Progenitor cell of endocrine pancreas (in vitro differentiated cells): ENCODE measurements around the gene SERHL2. TPM values are rescaled to one million over a fixed set of nuclear protein-coding genes. Genes with fewer than 3 reads are reported as not detected.

Experiments used
- DNase-seq: peaks from one replicate; pipeline ENCODE4 v3.0.0; 2021; ENCODE audit warnings: low spot score; ENCODE audit not compliant: unreplicated experiment
- H3K27ac Mint-ChIP-seq: 2 replicates; pipeline ENCODE4 v1.8.0; 2021; ENCODE audit warnings: mild to moderate bottlenecking, moderate library complexity, mixed read lengths
- H3K27me3 Mint-ChIP-seq: 2 replicates; pipeline ENCODE4 v1.8.0; 2021; ENCODE audit warnings: mixed read lengths
- H3K36me3 Mint-ChIP-seq: 2 replicates; pipeline ENCODE4 v1.8.0; 2022; ENCODE audit warnings: mixed read lengths; ENCODE audit not compliant: insufficient read depth
- H3K4me1 Mint-ChIP-seq: 2 replicates; pipeline ENCODE4 v1.8.0; 2021; ENCODE audit warnings: low read depth, mixed read lengths
- H3K4me3 Mint-ChIP-seq: 2 replicates; pipeline ENCODE4 v1.8.0; 2021; ENCODE audit warnings: low read depth, mild to moderate bottlenecking, moderate library complexity, mixed read lengths
- H3K9me3 Mint-ChIP-seq: 2 replicates; pipeline ENCODE4 v1.8.0; 2021; ENCODE audit warnings: low read depth, mixed read lengths
- total RNA-seq: library from RNA; stranded (reverse); gene quantifications from 2 replicates; pipeline ENCODE4 v1.2.1, GENCODE V29; 2021
- TF ChIP-seq, protein P1 (sequence below): fragments of 200-600 bp; sonication (generic); IDR thresholded peaks from one replicate; pipeline ENCODE4 v1.5.0; 2021; ENCODE audit warnings: antibody characterized with exemption, mild to moderate bottlenecking; ENCODE audit not compliant: unreplicated experiment

Gene SERHL2
- total RNA-seq, 1 donor from 2014 or later: 0.69 TPM

DNA sequence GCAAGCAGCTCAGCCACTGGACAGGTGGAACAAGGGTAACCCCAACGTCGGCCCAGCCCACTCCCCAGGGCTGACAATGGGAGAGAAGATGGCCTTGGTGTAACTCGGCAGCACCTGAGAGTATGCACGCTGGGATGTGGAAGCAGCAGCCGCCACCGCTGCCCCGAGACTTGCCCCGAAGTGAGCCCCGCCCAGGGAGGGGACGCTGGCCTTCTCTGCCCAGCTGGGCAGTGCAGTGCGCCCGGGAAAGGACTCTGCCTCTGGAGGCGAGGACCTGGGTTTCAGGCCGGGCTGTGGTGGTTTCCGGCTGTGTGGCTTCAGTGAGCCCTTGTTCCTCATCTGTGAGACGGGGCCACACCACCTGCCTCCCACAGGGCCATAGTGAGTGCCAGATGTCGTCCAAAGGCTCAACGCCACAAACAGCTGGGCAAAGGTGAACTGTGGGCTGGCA is 69.6 kb downstream of the SERHL2 start:
- no peak for DNase-seq
- TF ChIP-seq, protein P1, sequence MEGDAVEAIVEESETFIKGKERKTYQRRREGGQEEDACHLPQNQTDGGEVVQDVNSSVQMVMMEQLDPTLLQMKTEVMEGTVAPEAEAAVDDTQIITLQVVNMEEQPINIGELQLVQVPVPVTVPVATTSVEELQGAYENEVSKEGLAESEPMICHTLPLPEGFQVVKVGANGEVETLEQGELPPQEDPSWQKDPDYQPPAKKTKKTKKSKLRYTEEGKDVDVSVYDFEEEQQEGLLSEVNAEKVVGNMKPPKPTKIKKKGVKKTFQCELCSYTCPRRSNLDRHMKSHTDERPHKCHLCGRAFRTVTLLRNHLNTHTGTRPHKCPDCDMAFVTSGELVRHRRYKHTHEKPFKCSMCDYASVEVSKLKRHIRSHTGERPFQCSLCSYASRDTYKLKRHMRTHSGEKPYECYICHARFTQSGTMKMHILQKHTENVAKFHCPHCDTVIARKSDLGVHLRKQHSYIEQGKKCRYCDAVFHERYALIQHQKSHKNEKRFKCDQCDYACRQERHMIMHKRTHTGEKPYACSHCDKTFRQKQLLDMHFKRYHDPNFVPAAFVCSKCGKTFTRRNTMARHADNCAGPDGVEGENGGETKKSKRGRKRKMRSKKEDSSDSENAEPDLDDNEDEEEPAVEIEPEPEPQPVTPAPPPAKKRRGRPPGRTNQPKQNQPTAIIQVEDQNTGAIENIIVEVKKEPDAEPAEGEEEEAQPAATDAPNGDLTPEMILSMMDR: no peak
- Mint-ChIP-seq H3K4me3 (no peak overlapping the region), H3K27ac (no peak overlapping the region), H3K9me3 (no peaks in the 10 kb centered on the region), H3K36me3 (peaks cover 6% of the 10 kb centered on the region), H3K4me1 (no peaks in the 10 kb centered on the region), H3K27me3 (no peaks in the 10 kb centered on the region)

Other genes starting within 250 kb of the SERHL2 start
- gene NFAM1, start 121.6 kb upstream of the SERHL2 start, total RNA-seq: 0.31 and 0.69 TPM in 2 replicates
- 58.3 and 59.1 TPM in 2 replicates for gene RRP7A, start 34.2 kb upstream of the SERHL2 start, total RNA-seq
- gene POLDIP3, start 60.9 kb downstream of the SERHL2 start, total RNA-seq: 77.5 and 82.4 TPM in 2 replicates
- 0.40 and 0.89 TPM in 2 replicates for gene ATP5MGL, start 86.6 kb downstream of the SERHL2 start, total RNA-seq
- gene CYB5R3, start 95.4 kb downstream of the SERHL2 start, total RNA-seq: 77.3 and 85.9 TPM in 2 replicates
- gene A4GALT, start 166.9 kb downstream of the SERHL2 start, total RNA-seq: 0.47 and 1.1 TPM in 2 replicates